Smooth muscle cell (in vitro differentiated cells): ENCODE measurements around the gene SLC26A4. TPM values are rescaled to one million over a fixed set of nuclear protein-coding genes. Genes with fewer than 3 reads are reported as not detected.

Experiments used
- DNase-seq: peaks from one replicate; lab custom pipeline; 2025; ENCODE audit not compliant: unreplicated experiment; lab: John Stamatoyannopoulos, UW
- H2AFZ ChIP-seq: fragments of 200-600 bp; sonication (generic); 2 replicates; pipeline ENCODE4 v1.6.0; 2016; ENCODE audit warnings: antibody characterized with exemption, low read depth, mild to moderate bottlenecking
- H3F3A ChIP-seq: fragments of 200-600 bp; sonication (generic); 2 replicates; pipeline ENCODE4 v1.6.0; 2017; ENCODE audit warnings: antibody characterized with exemption, low read depth
- H3K27ac ChIP-seq: fragments of 200-600 bp; sonication (generic); 2 replicates; pipeline ENCODE4 v1.5.1; 2016; ENCODE audit warnings: low read depth, mild to moderate bottlenecking
- H3K27me3 ChIP-seq: fragments of 200-600 bp; sonication (generic); 2 replicates; pipeline ENCODE4 v1.6.1; 2016; ENCODE audit warnings: low read depth, mild to moderate bottlenecking
- H3K36me3 ChIP-seq: fragments of 200-600 bp; sonication (generic); 2 replicates; pipeline ENCODE4 v1.5.1; 2016; ENCODE audit warnings: low read depth
- H3K4me1 ChIP-seq: fragments of 200-600 bp; sonication (generic); 2 replicates; pipeline ENCODE4 v1.5.1; 2016; ENCODE audit warnings: low read depth
- H3K4me2 ChIP-seq: fragments of 200-600 bp; sonication (generic); 2 replicates; pipeline ENCODE4 v1.6.0; 2016; ENCODE audit warnings: mild to moderate bottlenecking
- H3K4me3 ChIP-seq: fragments of 200-600 bp; sonication (generic); 2 replicates; pipeline ENCODE4 v1.5.1; 2016; ENCODE audit warnings: mild to moderate bottlenecking
- H3K79me2 ChIP-seq: fragments of 200-600 bp; sonication (generic); 2 replicates; pipeline ENCODE4 v1.6.0; 2016; ENCODE audit warnings: low read depth, mild to moderate bottlenecking
- H3K9ac ChIP-seq: fragments of 200-600 bp; sonication (generic); 2 replicates; pipeline ENCODE4 v1.6.0; 2016; ENCODE audit warnings: low read depth
- H3K9me3 ChIP-seq: fragments of 200-600 bp; sonication (generic); replicated peaks from 2 replicates; pipeline ENCODE4 v1.5.1; 2016; ENCODE audit warnings: low read depth
- H4K20me1 ChIP-seq: fragments of 200-600 bp; sonication (generic); 2 replicates; pipeline ENCODE4 v1.6.0; 2016; ENCODE audit warnings: low read depth
- WGBS: methylation state at CpG from one replicate; pipeline ENCODE4 v1.1.7; 2016; ENCODE audit warnings: low lambda C conversion rate; 5-methylcytosine and 5-hydroxymethylcytosine counted together
- polyA plus RNA-seq: library from polyadenylated mRNA; unstranded; fragments of >200 nt; fragmentation: Nextera tagmentation; extraction: Ambion mirVana; gene quantifications from 2 replicates; pipeline ENCODE4 v1.2.1, GENCODE V29; 2016
- total RNA-seq: library from RNA; depleted of rRNA; stranded (reverse); fragments of >200 nt; gene quantifications from 2 replicates; pipeline ENCODE4 v1.2.3, GENCODE V29; 2014
- TF ChIP-seq, protein P1 (sequence below): fragments of 200-600 bp; sonication (generic); IDR thresholded peaks from 2 replicates; pipeline ENCODE4 v1.5.1; 2017; ENCODE audit warnings: borderline replicate concordance, mild to moderate bottlenecking, antibody characterized with exemption; ENCODE audit not compliant: insufficient read depth, poor library complexity, severe bottlenecking

The SLC26A4 gene
- 0.85 and 1.7 TPM in 2 replicates for total RNA-seq
- 0.06 and 0.57 TPM in 2 replicates for polyA plus RNA-seq

DNA sequence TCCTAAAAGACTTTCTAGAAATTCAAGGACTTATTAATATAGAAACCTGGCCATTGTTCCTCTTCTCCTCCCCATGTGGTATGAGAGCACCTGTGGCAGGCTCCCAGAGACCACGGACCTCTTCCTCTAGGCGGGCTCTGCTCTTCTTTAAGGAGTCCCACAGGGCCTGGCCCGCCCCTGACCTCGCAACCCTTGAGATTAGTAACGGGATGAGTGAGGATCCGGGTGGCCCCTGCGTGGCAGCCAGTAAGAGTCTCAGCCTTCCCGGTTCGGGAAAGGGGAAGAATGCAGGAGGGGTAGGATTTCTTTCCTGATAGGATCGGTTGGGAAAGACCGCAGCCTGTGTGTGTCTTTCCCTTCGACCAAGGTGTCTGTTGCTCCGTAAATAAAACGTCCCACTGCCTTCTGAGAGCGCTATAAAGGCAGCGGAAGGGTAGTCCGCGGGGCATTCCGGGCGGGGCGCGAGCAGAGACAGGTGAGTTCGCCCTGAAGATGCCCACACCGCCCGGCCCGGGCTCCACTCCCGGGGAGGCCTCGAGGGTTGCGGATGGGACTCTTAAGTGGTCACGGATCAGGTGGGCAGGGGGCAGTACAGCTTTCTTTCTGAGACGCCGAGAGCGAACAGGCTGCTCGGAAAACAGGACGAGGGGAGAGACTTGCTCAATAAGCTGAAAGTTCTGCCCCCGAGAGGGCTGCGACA lies at the start of gene SLC26A4:
SLC26A4 (plus strand) TSS at position 448 of the 700 bp plus-strand sequence. CDS start 814 bp downstream, outside the sequence.
- DNase-seq: no peak
- Histone ChIP-seq H2AFZ (no peak within 1 kb of the TSS), H3K9ac (no peak within 1 kb of the TSS), H3K27me3 (peaks cover 89% of the 10 kb centered on the region), H3K36me3 (no peaks in the 10 kb centered on the region), H3K9me3 (no peaks in the 10 kb centered on the region), H3K4me3 (peak within 1 kb of the TSS; percentile 49), H3K27ac (no peak within 1 kb of the TSS), H4K20me1 (no peaks in the 10 kb centered on the region), H3F3A (no peaks in the 10 kb centered on the region), H3K4me2 (peak within 1 kb of the TSS; percentile 92), H3K79me2 (no peaks in the 10 kb centered on the region), H3K4me1 (peaks cover 16% of the 10 kb centered on the region)
- TF ChIP-seq, protein P1, sequence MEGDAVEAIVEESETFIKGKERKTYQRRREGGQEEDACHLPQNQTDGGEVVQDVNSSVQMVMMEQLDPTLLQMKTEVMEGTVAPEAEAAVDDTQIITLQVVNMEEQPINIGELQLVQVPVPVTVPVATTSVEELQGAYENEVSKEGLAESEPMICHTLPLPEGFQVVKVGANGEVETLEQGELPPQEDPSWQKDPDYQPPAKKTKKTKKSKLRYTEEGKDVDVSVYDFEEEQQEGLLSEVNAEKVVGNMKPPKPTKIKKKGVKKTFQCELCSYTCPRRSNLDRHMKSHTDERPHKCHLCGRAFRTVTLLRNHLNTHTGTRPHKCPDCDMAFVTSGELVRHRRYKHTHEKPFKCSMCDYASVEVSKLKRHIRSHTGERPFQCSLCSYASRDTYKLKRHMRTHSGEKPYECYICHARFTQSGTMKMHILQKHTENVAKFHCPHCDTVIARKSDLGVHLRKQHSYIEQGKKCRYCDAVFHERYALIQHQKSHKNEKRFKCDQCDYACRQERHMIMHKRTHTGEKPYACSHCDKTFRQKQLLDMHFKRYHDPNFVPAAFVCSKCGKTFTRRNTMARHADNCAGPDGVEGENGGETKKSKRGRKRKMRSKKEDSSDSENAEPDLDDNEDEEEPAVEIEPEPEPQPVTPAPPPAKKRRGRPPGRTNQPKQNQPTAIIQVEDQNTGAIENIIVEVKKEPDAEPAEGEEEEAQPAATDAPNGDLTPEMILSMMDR: no peak
- WGBS: 10% methylated on average over 36 of the region's 37 CpGs

DNA sequence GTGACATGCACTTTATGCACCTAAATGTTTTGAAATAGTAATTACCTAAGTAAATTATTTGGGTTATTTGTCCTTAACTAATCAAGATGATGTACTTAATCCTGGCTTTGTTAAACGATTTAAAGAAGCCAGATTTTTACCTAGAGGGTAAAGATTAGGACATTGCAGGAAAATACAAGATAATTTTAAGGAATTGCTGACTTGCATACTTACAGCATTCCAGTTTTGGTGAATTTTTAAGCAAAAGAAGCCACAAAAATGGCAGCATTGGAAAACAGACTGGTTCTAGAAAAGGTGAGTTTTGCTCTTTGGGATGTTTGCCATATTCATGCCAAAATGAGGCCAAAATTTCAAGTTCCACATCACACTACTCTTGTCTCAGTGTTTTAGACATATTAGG lies 47.2 kb upstream of the SLC26A4 start:
- Histone ChIP-seq H2AFZ (no peak overlapping the region), H3K79me2 (no peaks in the 10 kb centered on the region), H3K27ac (no peak overlapping the region), H3K9me3 (no peaks in the 10 kb centered on the region), H3F3A (no peaks in the 10 kb centered on the region), H3K4me2 (no peak overlapping the region), H3K9ac (no peak overlapping the region), H3K27me3 (no peaks in the 10 kb centered on the region), H3K36me3 (peaks cover 6% of the 10 kb centered on the region), H3K4me3 (no peak overlapping the region), H3K4me1 (no peaks in the 10 kb centered on the region), H4K20me1 (no peaks in the 10 kb centered on the region)
- TF ChIP-seq, protein P1: no peak
- WGBS: 88% methylated on average over 1 of the region's 1 CpG
- no peak for DNase-seq

DNA sequence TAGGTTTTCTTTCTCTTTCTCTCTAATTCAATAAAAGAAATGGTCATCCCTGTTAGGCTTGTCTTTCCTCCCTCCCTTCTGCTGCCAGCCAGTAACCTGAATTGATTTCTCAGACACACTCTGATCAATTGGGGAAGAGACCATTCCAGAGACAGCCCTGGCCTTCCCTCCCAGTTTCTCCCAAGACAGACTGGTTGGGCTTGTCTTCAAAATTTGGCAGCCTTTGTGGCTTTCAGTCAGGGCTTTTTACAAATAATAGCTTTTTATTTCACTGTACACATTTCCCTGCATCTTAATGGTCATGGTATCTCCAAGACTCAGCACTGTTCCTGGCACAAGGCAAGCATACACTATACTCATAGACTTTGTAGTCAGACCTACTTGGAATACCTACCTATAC lies 46.7 kb upstream of the SLC26A4 start:
- H3K27me3 ChIP-seq: no peaks in the 10 kb centered on the region
- no peaks in the 10 kb centered on the region for H3K9me3 ChIP-seq
- H3K36me3 ChIP-seq: peaks cover 6% of the 10 kb centered on the region
- no peak overlapping the region for H3K9ac ChIP-seq
- no peak for DNase-seq
- no peaks in the 10 kb centered on the region for H3F3A ChIP-seq
- no peaks in the 10 kb centered on the region for H4K20me1 ChIP-seq
- TF ChIP-seq, protein P1: no peak
- no peak overlapping the region for H3K27ac ChIP-seq
- H3K79me2 ChIP-seq: no peaks in the 10 kb centered on the region
- no peak overlapping the region for H3K4me3 ChIP-seq
- no peak overlapping the region for H2AFZ ChIP-seq
- H3K4me1 ChIP-seq: no peaks in the 10 kb centered on the region
- no peak overlapping the region for H3K4me2 ChIP-seq

DNA sequence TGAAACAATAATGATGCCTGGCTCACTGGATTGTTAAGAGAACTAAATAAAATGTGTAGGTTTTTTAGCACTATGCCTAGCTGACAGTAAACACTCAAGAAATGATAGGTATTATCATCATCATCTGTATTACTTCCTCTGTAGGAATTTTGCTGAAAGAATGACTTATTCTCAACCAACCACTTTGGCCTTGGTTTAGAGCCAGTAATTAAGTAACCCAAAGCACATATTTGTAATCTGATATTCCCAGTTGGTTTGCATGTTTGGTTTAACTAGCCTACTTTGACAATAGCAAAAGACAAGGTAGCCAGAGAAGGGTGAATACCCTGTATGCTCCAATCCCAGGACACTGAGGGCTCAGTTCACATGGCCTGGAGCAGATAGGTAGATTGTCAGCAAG lies 46.2 kb upstream of the SLC26A4 start:
- Histone ChIP-seq H3K9ac (no peak overlapping the region), H3K9me3 (no peaks in the 10 kb centered on the region), H3K36me3 (peaks cover 6% of the 10 kb centered on the region), H3K27me3 (no peaks in the 10 kb centered on the region), H3K4me2 (no peak overlapping the region), H3K79me2 (no peaks in the 10 kb centered on the region), H3F3A (no peaks in the 10 kb centered on the region), H4K20me1 (no peaks in the 10 kb centered on the region), H3K4me1 (no peaks in the 10 kb centered on the region), H3K27ac (peak overlapping the region; percentile 67), H3K4me3 (no peak overlapping the region), H2AFZ (no peak overlapping the region)
- TF ChIP-seq, protein P1: no peak
- no peak for DNase-seq
